Liver (tissue), 3 donors: Measurements from ENCODE around the gene CRISPLD2.

Experiments used
- CTCF ChIP-seq: fragments of 150-350 bp; IDR thresholded peaks from 2 replicates; pipeline ENCODE4 v1.5.1; 2017; ENCODE audit warnings: improper control_type of control experiment, low read depth, low read length; ENCODE audit not compliant: missing input control
- GABPA ChIP-seq, 2 donors: IDR thresholded peaks in 1 of 2; conservative IDR thresholded peaks in 1 of 2; 2 replicates each; pipeline ENCODE4 v1.6.1; 2016; ENCODE audit warnings: antibody characterized with exemption in 2 of 2, mild to moderate bottlenecking in 1 of 2, moderate library complexity in 1 of 2
- HNF4G ChIP-seq: IDR thresholded peaks from 2 replicates; pipeline ENCODE4 v1.6.1; 2016; ENCODE audit warnings: antibody characterized with exemption
- JUND ChIP-seq, 2 donors: IDR thresholded peaks; 2 replicates each; pipeline ENCODE4 v1.6.1; 2016; ENCODE audit warnings: antibody characterized with exemption in 2 of 2
- RAD21 ChIP-seq, 2 donors: IDR thresholded peaks; 2 replicates each; pipeline ENCODE4 v1.6.1; 2016; ENCODE audit warnings: antibody characterized with exemption in 2 of 2, mild to moderate bottlenecking in 2 of 2
- REST ChIP-seq: IDR thresholded peaks from 2 replicates; pipeline ENCODE4 v1.6.1; 2016; ENCODE audit warnings: antibody characterized with exemption, mild to moderate bottlenecking
- YY1 ChIP-seq: IDR thresholded peaks from 2 replicates; pipeline ENCODE4 v1.6.1; 2016; ENCODE audit warnings: antibody characterized with exemption, mild to moderate bottlenecking
- donor health status: healthy.
- donor health status: healthy.

DNA sequence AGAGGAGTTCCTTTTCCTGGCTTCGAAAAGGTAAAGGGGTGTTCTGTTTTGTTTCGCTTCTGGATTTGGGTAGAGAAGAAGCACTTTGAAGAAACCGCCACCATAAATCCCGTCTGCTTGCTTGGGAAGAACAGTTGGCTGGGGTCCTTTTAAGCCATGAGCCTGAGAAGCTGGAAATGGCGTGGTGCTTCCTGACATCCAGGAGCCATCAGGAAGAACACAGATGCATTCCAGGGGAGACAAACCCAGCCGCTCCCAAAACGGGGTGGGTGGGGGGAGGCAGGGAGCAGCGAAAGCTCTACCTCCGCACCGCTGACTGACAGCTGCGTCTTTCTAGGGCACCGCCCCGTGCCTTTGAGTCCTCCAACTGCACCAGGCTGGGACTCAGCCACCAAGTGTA, 99.9 kb downstream of the CRISPLD2 start:
- TF ChIP-seq CTCF (no peak), JUND (IDR thresholded peaks at IDR 0.05) (no peak), REST (no peak), GABPA (IDR thresholded peaks at IDR 0.05 in 1 of 2, conservative IDR thresholded peaks at IDR 0.05 in 1 of 2) (no peak), HNF4G (no peak), RAD21 (IDR thresholded peaks at IDR 0.05) (no peak), YY1 (no peak)
